Heart left ventricle (tissue), 13 donors: ENCODE data around the gene DHRS3.

Source experiments
- CTCF ChIP-seq, 12 donors: fragments of 200-600 bp; sonication (generic) in 4 of 12; IDR thresholded peaks; one replicate each; pipeline versions ENCODE4 v1.5.0 to v1.8.0; 2018 to 2022; ENCODE audit warnings: antibody characterized with exemption in 12 of 12, mild to moderate bottlenecking in 5 of 12
- POLR2A ChIP-seq, 2 donors: fragments of 450-650 bp; IDR thresholded peaks; one replicate each; pipeline ENCODE4 v1.6.1; 2017; ENCODE audit warnings: antibody characterized with exemption in 2 of 2, mild to moderate bottlenecking in 2 of 2, moderate library complexity in 2 of 2
- donor health status: ischemic (EF 13 %, LVEDD 7.1; RV severe dilation, severe dysfunction).
- donor health status: DM: no; HTN: yes; CAD: no.
- donor health status: DM: no; HTN: no; CAD: no.
- donor health status: ischemic (EF 25% LVEDD 6.9; RV normal size, moderate dysfunction).
- donor health status: ischemic (EF 25% LVEDD 5.7; RV mildly dilated, moderate dysfunction).
- donor health status: ischemic (EF 35%, LVEDD 5.7; RV mildly dilated, moderate dysfunction).
- donor health status: nonischemic (EF 11% LVEDD 7.7; RV severe dilation, severe dysfunction).
- donor health status: DM: yes; HTN: yes; CAD: no.
- donor health status: PGD.
- donor health status: ischemic (EF 29% LVEDD 5.4; RV normal size, mild dysfunction).
- donor health status: nonischemic (EF 23%, LVEDD 6.1; RV moderate dilation, normal function).

DNA sequence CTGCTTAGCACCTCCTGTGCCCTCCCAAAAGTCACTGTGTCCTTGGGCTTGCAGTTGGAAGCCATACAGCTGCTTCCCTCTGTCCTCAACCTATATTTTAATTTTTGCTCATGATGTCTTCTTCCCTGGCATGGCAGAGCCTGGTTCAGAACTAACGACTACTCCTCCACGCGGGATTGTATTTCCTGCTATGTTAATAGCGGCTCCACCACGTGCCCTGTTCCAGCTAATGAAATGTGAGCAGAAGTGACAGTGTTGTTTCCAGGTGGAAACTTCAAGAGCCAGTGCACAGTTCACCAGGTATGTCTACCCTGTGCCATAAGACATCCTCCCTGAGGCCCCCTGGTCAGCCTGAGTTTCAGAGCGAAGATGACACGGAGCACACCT lies 52.1 kb downstream of the DHRS3 start:
- TF ChIP-seq CTCF (IDR thresholded peaks at IDR 0.05) (no peak), POLR2A (IDR thresholded peaks at IDR 0.05) (no peak)
